NCI-H82 treated with DMSO at 0.1 percent for 48 hours (cell line): Measurements from ENCODE around the gene MANSC1.
"Not testable (repeated sequence)": the region's sequence is repeated elsewhere in the genome, so short reads cannot be mapped to it uniquely, and the experiment has no call there.

Experiments
- DNase-seq: peaks from one replicate; lab custom pipeline; 2025; ENCODE audit not compliant: unreplicated experiment; lab: John Stamatoyannopoulos, UW

The MANSC1 gene

GRCh38 chr12:12327802-12328201 lies 22.2 kb downstream of the MANSC1 start:
- peak; percentile 32 for DNase-seq

- no peak for DNase-seq
Measured at GRCh38 chr12:12326262-12326661, 23.8 kb downstream of the MANSC1 start.

GRCh38 chr12:12323591-12323990 lies 26.5 kb downstream of the MANSC1 start:
- DNase-seq = no peak

- no peak for DNase-seq
Measured at GRCh38 chr12:12323118-12323517, 26.9 kb downstream of the MANSC1 start.

GRCh38 chr12:12319451-12320183 lies 30.4 kb downstream of the MANSC1 start:
- no peak for DNase-seq

- DNase-seq = no peak
Measured at GRCh38 chr12:12315838-12316237, 34.2 kb downstream of the MANSC1 start.

GRCh38 chr12:12310695-12311094 lies 39.3 kb downstream of the MANSC1 start:
- DNase-seq = not testable (repeated sequence)

- DNase-seq = no peak
Measured at GRCh38 chr12:12305568-12306300, 44.3 kb downstream of the MANSC1 start.

GRCh38 chr12:12302976-12303375 lies 47.1 kb downstream of the MANSC1 start:
- DNase-seq = no peak

- no peak for DNase-seq
Measured at GRCh38 chr12:12301122-12301521, 48.9 kb downstream of the MANSC1 start.

GRCh38 chr12:12297201-12297830 lies 52.7 kb downstream of the MANSC1 start:
- DNase-seq = no peak

GRCh38 chr12:12294215-12295005 lies 55.6 kb downstream of the MANSC1 start:
- DNase-seq = no peak

- DNase-seq = no peak
Measured at GRCh38 chr12:12290206-12290605, 59.8 kb downstream of the MANSC1 start.

GRCh38 chr12:12286441-12286840 lies 63.6 kb downstream of the MANSC1 start:
- no peak for DNase-seq

GRCh38 chr12:12282761-12283425 lies 67.1 kb downstream of the MANSC1 start:
- no peak for DNase-seq

- no peak for DNase-seq
Measured at GRCh38 chr12:12282202-12282601, 67.8 kb downstream of the MANSC1 start.

- DNase-seq = no peak
Measured at GRCh38 chr12:12281134-12281533, 68.9 kb downstream of the MANSC1 start.

GRCh38 chr12:12278899-12279298 lies 71.1 kb downstream of the MANSC1 start:
- no peak for DNase-seq
